GM12874 (cell line): ENCODE data around the gene FAM151A.

Source experiments
- CTCF ChIP-seq: IDR thresholded peaks from 2 replicates; pipeline ENCODE4 v1.5.1; 2011; ENCODE audit warnings: low read depth, mild to moderate bottlenecking, control low read depth, low read length, moderate library complexity; ENCODE audit not compliant: insufficient read depth

Gene FAM151A

GRCh38 chr1:54571803-54572541 lies 51.4 kb downstream of the FAM151A start:
- no peak for TF ChIP-seq CTCF

GRCh38 chr1:54571326-54571725 lies 52.0 kb downstream of the FAM151A start:
- no peak for TF ChIP-seq CTCF

- TF ChIP-seq CTCF, result no peak
Observed at GRCh38 chr1:54570161-54570560, 53.2 kb downstream of the FAM151A start.

GRCh38 chr1:54569339-54569738 lies 54.0 kb downstream of the FAM151A start:
- no peak for TF ChIP-seq CTCF

GRCh38 chr1:54567961-54568360 lies 55.4 kb downstream of the FAM151A start:
- TF ChIP-seq CTCF, result no peak

- TF ChIP-seq CTCF, result no peak
Observed at GRCh38 chr1:54566438-54567141, 56.7 kb downstream of the FAM151A start.

- no peak for TF ChIP-seq CTCF
Observed at GRCh38 chr1:54565113-54565501, 58.2 kb downstream of the FAM151A start.
